Measurements from ENCODE around the gene KRTAP5-8.
A peak's percentile ranks its signal among the peaks of the same experiment; 100 is the strongest.
"Not testable (repeated sequence)": the region's sequence is repeated elsewhere in the genome, so short reads cannot be mapped to it uniquely, and the experiment has no call there.

The KRTAP5-8 gene, protein sequence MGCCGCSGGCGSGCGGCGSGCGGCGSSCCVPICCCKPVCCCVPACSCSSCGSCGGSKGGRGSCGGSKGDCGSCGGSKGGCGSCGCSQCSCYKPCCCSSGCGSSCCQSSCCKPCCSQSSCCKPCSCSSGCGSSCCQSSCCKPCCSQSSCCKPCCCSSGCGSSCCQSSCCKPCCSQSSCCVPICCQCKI

GRCh38 chr11:71537977-71538665 is at the start of gene KRTAP5-8:
Gene KRTAP5-8, plus strand, starts transcription at chr11:71538025. Its CDS starts 31 bp downstream, at chr11:71538056.
- H3K4me3 ChIP-seq (ENCODE audit: low read depth, low read length); DNase-seq (ENCODE audit: low read depth, low spot score); in situ Hi-C loops (cut with HindIII; ENCODE audit: low sequenced_read_pairs): not testable (repeated sequence)

- H3K4me3 ChIP-seq (ENCODE audit: low read depth, low read length), result no peak overlapping the region
- TF ChIP-seq, protein P1, sequence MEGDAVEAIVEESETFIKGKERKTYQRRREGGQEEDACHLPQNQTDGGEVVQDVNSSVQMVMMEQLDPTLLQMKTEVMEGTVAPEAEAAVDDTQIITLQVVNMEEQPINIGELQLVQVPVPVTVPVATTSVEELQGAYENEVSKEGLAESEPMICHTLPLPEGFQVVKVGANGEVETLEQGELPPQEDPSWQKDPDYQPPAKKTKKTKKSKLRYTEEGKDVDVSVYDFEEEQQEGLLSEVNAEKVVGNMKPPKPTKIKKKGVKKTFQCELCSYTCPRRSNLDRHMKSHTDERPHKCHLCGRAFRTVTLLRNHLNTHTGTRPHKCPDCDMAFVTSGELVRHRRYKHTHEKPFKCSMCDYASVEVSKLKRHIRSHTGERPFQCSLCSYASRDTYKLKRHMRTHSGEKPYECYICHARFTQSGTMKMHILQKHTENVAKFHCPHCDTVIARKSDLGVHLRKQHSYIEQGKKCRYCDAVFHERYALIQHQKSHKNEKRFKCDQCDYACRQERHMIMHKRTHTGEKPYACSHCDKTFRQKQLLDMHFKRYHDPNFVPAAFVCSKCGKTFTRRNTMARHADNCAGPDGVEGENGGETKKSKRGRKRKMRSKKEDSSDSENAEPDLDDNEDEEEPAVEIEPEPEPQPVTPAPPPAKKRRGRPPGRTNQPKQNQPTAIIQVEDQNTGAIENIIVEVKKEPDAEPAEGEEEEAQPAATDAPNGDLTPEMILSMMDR (IDR thresholded peaks at IDR 0.05; ENCODE audit: low read depth, low read length), result no peak
- DNase-seq (ENCODE audit: low read depth, low spot score), result no peak
- in situ Hi-C loops (cut with HindIII; ENCODE audit: low sequenced_read_pairs), result no loop called here
Measured at GRCh38 chr11:71488681-71489270, 49.0 kb upstream of the KRTAP5-8 start.

GRCh38 chr11:71489311-71490043 is 48.3 kb upstream of the KRTAP5-8 start:
- H3K4me3 ChIP-seq (ENCODE audit: low read depth, low read length), result no peak overlapping the region
- in situ Hi-C loops (cut with HindIII; ENCODE audit: low sequenced_read_pairs), result no loop called here
- peak; percentile 43 for DNase-seq (ENCODE audit: low read depth, low spot score)
- TF ChIP-seq, protein P1 (IDR thresholded peaks at IDR 0.05; ENCODE audit: low read depth, low read length), result no peak

DNA sequence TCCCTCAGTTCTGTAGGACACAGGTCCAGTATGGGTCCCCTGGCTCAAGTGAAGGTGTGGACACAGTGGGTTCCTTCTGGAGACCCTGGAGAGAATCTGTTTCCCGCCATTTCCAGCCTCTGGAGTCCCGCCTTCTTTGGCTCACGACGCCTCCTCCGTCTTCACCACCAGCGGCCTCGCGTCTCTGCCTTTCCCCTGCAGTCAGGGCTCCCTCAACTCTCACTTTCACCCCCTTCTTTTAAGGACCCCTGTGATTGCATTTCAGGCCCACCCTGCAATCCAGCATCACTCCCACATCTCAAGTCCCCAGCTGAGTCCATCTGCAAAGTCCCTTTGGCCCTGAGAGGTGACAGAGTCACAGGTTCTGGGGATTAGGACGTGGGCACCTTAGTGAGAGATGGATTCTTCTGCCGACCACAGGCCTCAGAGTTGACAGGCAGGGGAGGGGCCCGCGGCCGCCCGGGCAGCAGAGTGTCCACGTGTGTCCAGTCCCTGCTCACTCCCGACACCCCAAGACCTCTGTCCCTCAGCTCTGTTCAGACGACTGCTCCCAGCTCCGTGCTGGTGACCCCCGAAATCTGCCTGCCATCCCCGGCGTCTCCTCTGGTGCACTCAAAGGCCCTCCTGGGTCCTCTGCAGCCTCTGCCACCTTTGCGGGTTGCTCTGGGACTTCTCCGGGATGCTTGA is 47.6 kb upstream of the KRTAP5-8 start:
- in situ Hi-C loops (cut with HindIII; ENCODE audit: low sequenced_read_pairs), result no loop called here
- TF ChIP-seq, protein P1 (IDR thresholded peaks at IDR 0.05; ENCODE audit: low read depth, low read length), result no peak
- H3K4me3 ChIP-seq (ENCODE audit: low read depth, low read length), result no peak overlapping the region
- DNase-seq (ENCODE audit: low read depth, low spot score), result no peak

DNA sequence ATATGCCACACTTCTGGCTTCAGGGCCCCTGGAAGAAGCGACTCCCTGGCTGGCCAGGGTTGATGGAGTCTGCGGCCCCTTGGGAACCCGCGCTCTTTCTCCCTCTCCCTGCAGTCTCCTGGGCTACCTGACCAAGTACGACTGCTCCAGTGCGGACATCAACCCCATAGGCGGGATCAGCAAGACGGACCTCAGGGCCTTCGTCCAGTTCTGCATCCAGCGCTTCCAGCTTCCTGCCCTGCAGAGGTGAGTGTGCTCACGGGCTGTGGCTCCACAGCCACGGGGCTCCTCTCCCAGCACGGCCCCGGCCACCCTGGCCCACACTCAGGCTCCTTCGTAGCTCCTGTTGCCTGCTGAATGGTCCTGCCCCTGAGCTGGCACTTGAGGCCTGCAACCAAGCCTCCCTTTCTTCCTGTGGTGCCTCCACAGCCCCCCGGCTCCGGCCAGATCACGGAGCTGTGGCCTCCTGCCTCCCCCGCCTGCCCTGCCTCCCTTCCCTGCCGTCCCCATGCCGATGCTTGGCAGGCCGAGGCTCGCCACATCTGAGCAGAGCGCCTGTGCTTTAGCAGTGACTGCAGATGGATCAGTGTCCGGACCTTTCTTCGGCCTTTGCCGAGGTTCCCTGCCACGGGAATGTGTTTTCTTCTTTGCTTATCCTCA is 47.0 kb upstream of the KRTAP5-8 start:
- TF ChIP-seq, protein P1 (IDR thresholded peaks at IDR 0.05; ENCODE audit: low read depth, low read length), result no peak
- DNase-seq (ENCODE audit: low read depth, low spot score), result no peak
- H3K4me3 ChIP-seq (ENCODE audit: low read depth, low read length), result no peak overlapping the region
- in situ Hi-C loops (cut with HindIII; ENCODE audit: low sequenced_read_pairs), result no loop called here

GRCh38 chr11:71491531-71491930 is 46.3 kb upstream of the KRTAP5-8 start:
- no peak for DNase-seq (ENCODE audit: low read depth, low spot score)
- H3K4me3 ChIP-seq (ENCODE audit: low read depth, low read length), result no peak overlapping the region
- TF ChIP-seq, protein P1 (IDR thresholded peaks at IDR 0.05; ENCODE audit: low read depth, low read length), result no peak
- in situ Hi-C loops (cut with HindIII; ENCODE audit: low sequenced_read_pairs), result no loop called here
